Cardiac muscle cell (in vitro differentiated cells and primary cell): ENCODE measurements around the gene TEX55. TPM values are rescaled to one million over a fixed set of nuclear protein-coding genes. Genes with fewer than 3 reads are reported as not detected.

Experiments
- DNase-seq, 2 donors: peaks; one replicate each; pipeline versions ENCODE4 v3.0.0 to v3.0.0-alpha.2; 2010 to 2017; ENCODE audit warnings: low read depth in 1 of 2, low spot score in 1 of 2
- H3K27ac ChIP-seq: fragments of 200-600 bp; sonication (generic); 2 replicates; pipeline ENCODE4 v1.5.1; 2016
- H3K27me3 ChIP-seq: fragments of 200-600 bp; sonication (generic); 2 replicates; pipeline ENCODE4 v1.6.0; 2016; ENCODE audit warnings: control low read depth
- H3K36me3 ChIP-seq: fragments of 200-600 bp; sonication (generic); 2 replicates; pipeline ENCODE4 v1.5.1; 2016; ENCODE audit warnings: control low read depth
- H3K4me1 ChIP-seq: fragments of 200-600 bp; sonication (generic); 2 replicates; pipeline ENCODE4 v1.8.1; 2017; ENCODE audit warnings: low read depth, mild to moderate bottlenecking, mixed run types
- H3K4me3 ChIP-seq: fragments of 200-600 bp; sonication (generic); 2 replicates; pipeline ENCODE4 v1.5.1; 2016; ENCODE audit warnings: mild to moderate bottlenecking
- H3K9me3 ChIP-seq: fragments of 200-600 bp; sonication (generic); 2 replicates; pipeline ENCODE4 v1.5.1; 2017; ENCODE audit warnings: low read depth, mild to moderate bottlenecking, control low read depth
- polyA plus RNA-seq: library from polyadenylated mRNA; unstranded; fragments of >200 nt; fragmentation: Nextera tagmentation; extraction: Ambion mirVana; gene quantifications from 2 replicates; pipeline ENCODE4 v1.2.1, GENCODE V29; 2016
- total RNA-seq: library from RNA; depleted of rRNA; stranded (reverse); fragments of >200 nt; gene quantifications from 2 replicates; pipeline ENCODE4 v1.2.3, GENCODE V29; 2016
- TF ChIP-seq, protein P1 (sequence below): IDR thresholded peaks from 2 replicates; pipeline ENCODE4 v1.5.1; 2012; ENCODE audit warnings: low read depth, mild to moderate bottlenecking, low read length

The TEX55 gene
- total and polyA plus RNA-seq, 2 experiments from 2014 or later = not detected

DNA sequence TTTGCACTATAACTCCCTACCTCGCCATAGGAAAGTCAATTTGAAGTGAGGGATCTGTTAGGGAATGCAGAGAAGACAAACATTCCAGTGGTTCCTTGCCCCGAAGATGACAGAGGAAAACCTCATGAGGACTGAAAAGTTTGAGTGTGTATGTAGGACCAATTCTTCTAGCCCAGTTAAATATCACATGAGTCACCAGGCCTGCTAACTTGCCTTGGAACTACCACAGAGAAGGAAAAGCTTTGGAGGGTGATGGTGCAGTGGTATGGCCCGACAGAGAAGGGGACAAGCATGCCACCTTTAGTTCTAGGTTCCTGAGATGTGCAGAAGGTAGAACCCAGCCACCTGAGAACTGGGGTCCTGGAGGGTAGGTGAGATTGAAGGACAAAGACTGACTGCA is 24.9 kb downstream of the TEX55 start:
- no peaks in the 10 kb centered on the region for H3K27me3 ChIP-seq
- DNase-seq = no peak
- TF ChIP-seq, protein P1, sequence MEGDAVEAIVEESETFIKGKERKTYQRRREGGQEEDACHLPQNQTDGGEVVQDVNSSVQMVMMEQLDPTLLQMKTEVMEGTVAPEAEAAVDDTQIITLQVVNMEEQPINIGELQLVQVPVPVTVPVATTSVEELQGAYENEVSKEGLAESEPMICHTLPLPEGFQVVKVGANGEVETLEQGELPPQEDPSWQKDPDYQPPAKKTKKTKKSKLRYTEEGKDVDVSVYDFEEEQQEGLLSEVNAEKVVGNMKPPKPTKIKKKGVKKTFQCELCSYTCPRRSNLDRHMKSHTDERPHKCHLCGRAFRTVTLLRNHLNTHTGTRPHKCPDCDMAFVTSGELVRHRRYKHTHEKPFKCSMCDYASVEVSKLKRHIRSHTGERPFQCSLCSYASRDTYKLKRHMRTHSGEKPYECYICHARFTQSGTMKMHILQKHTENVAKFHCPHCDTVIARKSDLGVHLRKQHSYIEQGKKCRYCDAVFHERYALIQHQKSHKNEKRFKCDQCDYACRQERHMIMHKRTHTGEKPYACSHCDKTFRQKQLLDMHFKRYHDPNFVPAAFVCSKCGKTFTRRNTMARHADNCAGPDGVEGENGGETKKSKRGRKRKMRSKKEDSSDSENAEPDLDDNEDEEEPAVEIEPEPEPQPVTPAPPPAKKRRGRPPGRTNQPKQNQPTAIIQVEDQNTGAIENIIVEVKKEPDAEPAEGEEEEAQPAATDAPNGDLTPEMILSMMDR = no peak
- H3K36me3 ChIP-seq = no peaks in the 10 kb centered on the region
- H3K4me1 ChIP-seq = no peaks in the 10 kb centered on the region
- H3K27ac ChIP-seq = no peak overlapping the region
- H3K9me3 ChIP-seq = no peaks in the 10 kb centered on the region
- H3K4me3 ChIP-seq = no peak overlapping the region

DNA sequence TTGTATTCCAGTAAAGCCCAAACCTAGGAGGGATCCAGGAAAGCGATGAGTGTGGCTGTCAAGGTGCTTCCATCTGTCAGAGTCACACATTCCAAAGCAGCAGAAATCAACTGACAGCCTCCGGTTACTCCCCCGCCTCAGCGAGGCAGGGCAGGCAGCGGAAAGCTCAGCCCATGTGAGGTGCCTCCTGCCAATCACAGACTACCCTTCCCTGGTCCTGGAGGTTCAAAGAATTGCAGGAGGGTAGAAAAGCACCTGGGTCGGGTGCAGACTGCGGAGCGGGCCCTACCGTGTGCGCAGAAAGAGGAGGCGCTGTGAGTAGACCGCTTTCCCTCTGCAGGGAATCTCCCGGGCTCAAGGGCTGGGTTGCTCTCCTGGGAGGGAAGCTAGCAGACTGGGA is 27.4 kb downstream of the TEX55 start, which contains the start of gene UPK1B:
TSS of gene UPK1B (plus strand) at position 274 of the 400 bp plus-strand sequence. CDS start 13,144 bp downstream, outside the sequence.
- Histone ChIP-seq H3K4me1 (no peaks in the 10 kb centered on the region), H3K27ac (no peak within 1 kb of the TSS), H3K4me3 (no peak within 1 kb of the TSS), H3K36me3 (no peaks in the 10 kb centered on the region), H3K27me3 (no peaks in the 10 kb centered on the region), H3K9me3 (no peaks in the 10 kb centered on the region)
- TF ChIP-seq, protein P1 = no peak
- DNase-seq = peak in 1 of 2 donors; percentile 23

DNA sequence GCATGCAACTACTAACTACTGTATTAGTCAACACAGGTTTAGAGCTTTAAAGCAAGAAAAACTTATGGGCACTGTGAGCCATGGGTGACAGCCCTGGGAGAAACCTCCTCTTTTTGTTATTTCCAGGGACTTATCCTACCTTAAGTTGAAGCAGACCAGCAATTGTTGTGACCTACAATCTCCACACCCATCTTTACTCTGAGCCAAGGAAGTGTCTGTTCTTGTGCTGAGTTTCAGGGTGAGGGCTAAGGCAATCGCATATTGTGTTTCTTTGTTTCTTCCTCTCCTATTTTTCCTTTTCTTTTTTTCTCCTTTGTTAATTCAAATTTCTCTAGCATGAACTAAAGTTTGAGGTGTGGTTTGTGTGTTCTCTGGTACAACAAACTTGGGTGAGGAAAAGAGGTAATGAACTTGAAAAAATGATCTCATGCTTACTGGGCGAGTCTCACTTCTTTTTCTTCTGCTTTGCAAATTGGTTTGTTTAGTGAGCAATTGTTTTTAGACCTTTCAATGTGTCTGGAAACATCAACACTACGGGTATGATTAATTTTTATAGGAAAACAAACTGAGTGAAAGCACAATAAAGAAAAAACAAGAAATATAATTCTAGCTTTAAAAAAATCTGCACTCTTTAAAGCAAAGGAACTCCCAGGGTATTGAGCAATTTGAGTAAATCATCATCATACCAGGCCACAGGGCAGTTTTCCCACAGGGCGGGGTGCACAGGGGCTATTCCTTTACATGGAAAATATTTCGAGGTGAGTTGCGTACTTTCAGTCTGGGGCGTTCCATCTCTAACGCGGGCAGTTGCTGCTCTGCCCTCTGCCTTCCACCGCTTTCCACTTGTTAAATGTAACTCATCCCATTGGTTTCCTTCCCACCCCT is 30.1 kb downstream of the TEX55 start:
- no peaks in the 10 kb centered on the region for H3K36me3 ChIP-seq
- peak in 1 of 2 donors; percentile 29 for DNase-seq
- no peaks in the 10 kb centered on the region for H3K4me1 ChIP-seq
- TF ChIP-seq, protein P1 = no peak
- H3K4me3 ChIP-seq = no peak overlapping the region
- H3K27me3 ChIP-seq = no peaks in the 10 kb centered on the region
- H3K27ac ChIP-seq = no peak overlapping the region
- H3K9me3 ChIP-seq = no peaks in the 10 kb centered on the region

DNA sequence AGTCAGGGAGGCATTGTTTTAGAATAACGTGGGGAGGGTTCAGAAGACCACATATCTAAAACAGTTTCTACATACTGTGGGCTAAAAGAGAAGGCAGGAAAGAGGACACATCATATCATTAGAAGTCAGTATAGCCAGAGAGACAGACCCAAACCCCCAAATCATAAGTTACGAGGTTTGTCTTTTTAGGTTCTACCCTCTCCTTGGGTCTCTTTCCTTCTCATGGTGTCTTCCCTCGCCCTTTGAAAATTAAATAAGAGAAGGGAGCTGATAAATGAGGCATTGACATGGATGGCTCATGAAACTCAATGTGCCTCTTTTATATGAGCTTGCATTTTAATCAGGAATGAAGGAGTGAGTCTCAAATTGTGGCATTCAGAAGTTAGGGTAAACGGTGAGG is 30.8 kb downstream of the TEX55 start:
- DNase-seq = no peak
- Histone ChIP-seq H3K36me3 (no peaks in the 10 kb centered on the region), H3K9me3 (no peaks in the 10 kb centered on the region), H3K4me3 (no peak overlapping the region), H3K4me1 (no peaks in the 10 kb centered on the region), H3K27me3 (no peaks in the 10 kb centered on the region), H3K27ac (no peak overlapping the region)
- TF ChIP-seq, protein P1 = no peak

DNA sequence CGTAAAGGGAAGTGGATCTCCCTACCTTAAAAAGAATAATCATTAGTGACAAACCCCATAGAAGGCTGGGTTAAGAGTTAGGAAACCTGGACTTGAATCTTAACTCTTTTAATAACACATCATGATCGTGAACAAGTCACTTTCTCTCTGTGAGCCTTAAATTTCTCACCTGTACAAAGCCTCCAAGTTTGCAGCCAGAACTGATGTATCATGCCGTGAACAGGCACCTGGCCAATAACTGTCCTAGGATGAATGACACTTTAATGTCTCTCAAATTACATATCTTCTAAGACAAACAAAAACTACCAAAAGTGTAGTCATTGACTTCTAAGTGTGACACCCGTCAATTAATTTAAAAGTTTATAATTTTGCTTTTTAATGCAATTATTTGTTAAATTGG is 31.4 kb downstream of the TEX55 start:
- Histone ChIP-seq H3K4me3 (no peak overlapping the region), H3K36me3 (no peaks in the 10 kb centered on the region), H3K9me3 (no peaks in the 10 kb centered on the region), H3K27me3 (no peaks in the 10 kb centered on the region), H3K4me1 (no peaks in the 10 kb centered on the region), H3K27ac (no peak overlapping the region)
- DNase-seq = no peak
- TF ChIP-seq, protein P1 = no peak
